Fibroblast of peridontal ligament (primary cell): ENCODE data around the gene NEU4.
"Not testable (repeated sequence)": the region's sequence is repeated elsewhere in the genome, so short reads cannot be mapped to it uniquely, and the experiment has no call there.

Experiments used
- DNase-seq: peaks from one replicate; pipeline ENCODE4 v3.0.0-alpha.2; 2010; ENCODE audit errors: extremely low read depth

The NEU4 gene

GRCh38 chr2:241833101-241833663, 24.2 kb downstream of the NEU4 start:
- peak; percentile 16 for DNase-seq

- DNase-seq: not testable (repeated sequence)
These were observed 24.9 kb downstream of the NEU4 start for GRCh38 chr2:241833756-241834526.

GRCh38 chr2:241834527-241835210, 25.7 kb downstream of the NEU4 start:
- no peak for DNase-seq

GRCh38 chr2:241835611-241836010, 26.6 kb downstream of the NEU4 start:
- DNase-seq: no peak

- DNase-seq: no peak
These were observed 27.3 kb downstream of the NEU4 start for GRCh38 chr2:241836292-241836691.

GRCh38 chr2:241837197-241837965, 28.4 kb downstream of the NEU4 start:
- DNase-seq: no peak

GRCh38 chr2:241841181-241842066, 32.4 kb downstream of the NEU4 start:
- DNase-seq: no peak

- no peak for DNase-seq
These were observed 33.0 kb downstream of the NEU4 start for GRCh38 chr2:241842067-241842415.

- DNase-seq: no peak
These were observed 33.7 kb downstream of the NEU4 start for GRCh38 chr2:241842620-241843211.

GRCh38 chr2:241843321-241844065, 34.5 kb downstream of the NEU4 start:
- no peak for DNase-seq

- peak; percentile 22 for DNase-seq
These were observed 35.2 kb downstream of the NEU4 start for GRCh38 chr2:241844066-241844728.

GRCh38 chr2:241844831-241845578, 36.0 kb downstream of the NEU4 start:
- no peak for DNase-seq

GRCh38 chr2:241846406-241846805, 37.4 kb downstream of the NEU4 start:
- no peak for DNase-seq

GRCh38 chr2:241848761-241849615, 40.0 kb downstream of the NEU4 start:
- DNase-seq: no peak

- no peak for DNase-seq
These were observed 40.9 kb downstream of the NEU4 start for GRCh38 chr2:241849616-241850543.

GRCh38 chr2:241850544-241851324, 41.7 kb downstream of the NEU4 start:
- DNase-seq: no peak
